DND-41 (cell line): ENCODE measurements around the gene TRIM58.

ENCODE experiments used
- ATAC-seq: fragments of 200-7000 bp; cut with Tn5 transposase; 3 replicates; pipeline ENCODE4 v1.9.1; 2021; ENCODE audit warnings: low read depth; ENCODE audit not compliant: insufficient read depth
- DNase-seq: peaks from one replicate; pipeline ENCODE4 v3.0.0-alpha.2; 2020
- H2AFZ ChIP-seq: 2 replicates; pipeline ENCODE4 v1.6.0; 2012; ENCODE audit warnings: low read depth, low read length
- H3K27ac ChIP-seq: 2 replicates; pipeline ENCODE4 v1.5.1; 2012; ENCODE audit warnings: low read length, inconsistent platforms
- H3K27me3 ChIP-seq: fragments of 200-600 bp; sonication (generic); 2 replicates; pipeline ENCODE4 v1.6.0; 2012; ENCODE audit warnings: low read length, mild to moderate bottlenecking, inconsistent platforms; ENCODE audit not compliant: insufficient read depth, poor library complexity
- H3K36me3 ChIP-seq: 2 replicates; pipeline ENCODE4 v1.5.1; 2012; ENCODE audit warnings: low read length, inconsistent platforms; ENCODE audit not compliant: insufficient read depth
- H3K4me1 ChIP-seq: 2 replicates; pipeline ENCODE4 v1.5.1; 2012; ENCODE audit warnings: mild to moderate bottlenecking, low read length; ENCODE audit not compliant: insufficient read depth
- H3K4me2 ChIP-seq: 2 replicates; pipeline ENCODE4 v1.6.0; 2012; ENCODE audit warnings: mild to moderate bottlenecking, moderate library complexity, low read length, inconsistent platforms; ENCODE audit not compliant: insufficient read depth
- H3K4me3 ChIP-seq, 2 experiments: fragments of 200-600 bp in 1 of 2; shearing (Covaris generic) in 1 of 2; 2 replicates each; pipeline ENCODE4 v1.5.1; 2012 to 2016; ENCODE audit warnings: inconsistent platforms in 2 of 2, low read length in 2 of 2, mild to moderate bottlenecking in 2 of 2, low read depth in 1 of 2, moderate library complexity in 1 of 2
- H3K79me2 ChIP-seq: 2 replicates; pipeline ENCODE4 v1.6.0; 2012; ENCODE audit warnings: low read length, inconsistent platforms; ENCODE audit not compliant: insufficient read depth
- H3K9ac ChIP-seq: 2 replicates; pipeline ENCODE4 v1.6.0; 2012; ENCODE audit warnings: low read depth, mild to moderate bottlenecking, inconsistent platforms, low read length, moderate library complexity
- H3K9me3 ChIP-seq: 2 replicates; pipeline ENCODE4 v1.5.1; 2012; ENCODE audit warnings: low read length, moderate library complexity, mild to moderate bottlenecking, inconsistent platforms; ENCODE audit not compliant: insufficient read depth, severe bottlenecking
- H4K20me1 ChIP-seq: 2 replicates; pipeline ENCODE4 v1.6.0; 2012; ENCODE audit warnings: low read length; ENCODE audit not compliant: insufficient read depth
- CTCF ChIP-seq: IDR thresholded peaks from 2 replicates; pipeline ENCODE4 v1.5.1; 2012; ENCODE audit warnings: borderline replicate concordance, low read length, moderate library complexity, mild to moderate bottlenecking; ENCODE audit not compliant: poor library complexity, severe bottlenecking; ENCODE audit errors: extremely low read depth
- EZH2 ChIP-seq: IDR thresholded peaks from 3 replicates; pipeline ENCODE4 v1.6.1; 2012; ENCODE audit warnings: borderline replicate concordance, low read depth, mild to moderate bottlenecking, moderate library complexity, low read length, inconsistent platforms; ENCODE audit not compliant: severe bottlenecking

The TRIM58 gene

GRCh38 chr1:247825362-247825761 lies 31.6 kb upstream of the TRIM58 start:
- Histone ChIP-seq H3K9ac (no peak overlapping the region), H3K79me2 (no peaks in the 10 kb centered on the region), H3K36me3 (no peaks in the 10 kb centered on the region), H3K4me1 (no peaks in the 10 kb centered on the region), H3K27ac (no peak overlapping the region), H4K20me1 (no peaks in the 10 kb centered on the region), H2AFZ (no peak overlapping the region), H3K27me3 (no peaks in the 10 kb centered on the region), H3K9me3 (no peaks in the 10 kb centered on the region), H3K4me3 (no peak overlapping the region), H3K4me2 (no peak overlapping the region)
- TF ChIP-seq CTCF (no peak), EZH2 (no peak)
- ATAC-seq (no peak), DNase-seq (no peak)

- no peak for ATAC-seq
- H3K9me3 ChIP-seq: no peaks in the 10 kb centered on the region
- no peak overlapping the region for H3K27ac ChIP-seq
- H2AFZ ChIP-seq: no peak overlapping the region
- no peak overlapping the region for H3K4me2 ChIP-seq
- H3K9ac ChIP-seq: no peak overlapping the region
- no peaks in the 10 kb centered on the region for H4K20me1 ChIP-seq
- H3K27me3 ChIP-seq: no peaks in the 10 kb centered on the region
- DNase-seq: no peak
- H3K36me3 ChIP-seq: no peaks in the 10 kb centered on the region
- H3K4me3 ChIP-seq: no peak overlapping the region
- H3K4me1 ChIP-seq: no peaks in the 10 kb centered on the region
- no peak for TF ChIP-seq EZH2
- TF ChIP-seq CTCF: no peak
- H3K79me2 ChIP-seq: no peaks in the 10 kb centered on the region
Measured at GRCh38 chr1:247829656-247830055, 27.3 kb upstream of the TRIM58 start.

GRCh38 chr1:247833601-247834000 lies 23.4 kb upstream of the TRIM58 start:
- TF ChIP-seq CTCF (peak; percentile 16), EZH2 (no peak)

GRCh38 chr1:247840818-247841217 lies 16.2 kb upstream of the TRIM58 start:
- TF ChIP-seq CTCF: no peak
- no peak for TF ChIP-seq EZH2
- Histone ChIP-seq H3K9ac (no peak overlapping the region), H3K4me1 (no peaks in the 10 kb centered on the region), H3K79me2 (no peaks in the 10 kb centered on the region), H2AFZ (no peak overlapping the region), H4K20me1 (no peaks in the 10 kb centered on the region), H3K27me3 (no peaks in the 10 kb centered on the region), H3K9me3 (no peaks in the 10 kb centered on the region), H3K4me3 (no peak overlapping the region), H3K36me3 (no peaks in the 10 kb centered on the region), H3K4me2 (no peak overlapping the region), H3K27ac (no peak overlapping the region)
- peak; percentile 42; the same call in 2 of the 3 replicates for ATAC-seq
- DNase-seq: no peak

More at GRCh38 chr1:247833601-247834000, 23.4 kb upstream of the TRIM58 start:
- no peaks in the 10 kb centered on the region for H3K36me3 ChIP-seq
- no peaks in the 10 kb centered on the region for H3K79me2 ChIP-seq
- H3K4me1 ChIP-seq: no peaks in the 10 kb centered on the region
- no peak for DNase-seq
- H3K9ac ChIP-seq: no peak overlapping the region
- H4K20me1 ChIP-seq: no peaks in the 10 kb centered on the region
- H3K27ac ChIP-seq: no peak overlapping the region
- no peaks in the 10 kb centered on the region for H3K27me3 ChIP-seq
- H3K9me3 ChIP-seq: no peaks in the 10 kb centered on the region
- H3K4me3 ChIP-seq: no peak overlapping the region
- H2AFZ ChIP-seq: no peak overlapping the region
- H3K4me2 ChIP-seq: no peak overlapping the region
- no peak for ATAC-seq
